Measurements from ENCODE around the gene HSPA6. TPM values are rescaled to one million over a fixed set of nuclear protein-coding genes. Genes with fewer than 3 reads are reported as not detected.

HSPA6 gene
- total and polyA plus RNA-seq, 12 donors: 0.13 to 5.6 (median 0.67) TPM

- no peak for TF ChIP-seq CTCF (IDR thresholded peaks at IDR 0.05)
- 86 to 89% methylated on average over 1 of the region's 1 CpG for WGBS, 2 donors
- Histone ChIP-seq H3K4me1 (peaks cover 0 to 37% (median 0%) of the 10 kb centered on the region in 9 donors), H3K36me3 (no peaks in the 10 kb centered on the region), H3K9me3 (no peaks in the 10 kb centered on the region), H3K27me3 (peaks cover 0 to 60% (median 25%) of the 10 kb centered on the region in 7 donors), H3K4me3 (no peak overlapping the region), H3K27ac (peak overlapping the region in 1 of 10 donors; percentile 82)
- intact Hi-C loops (cut with DNase I): no loop called here
- DNase-seq: no peak
- ATAC-seq: no peak
Observed at GRCh38 chr1:161501234-161501633, 23.1 kb upstream of the HSPA6 start.

GRCh38 chr1:161502181-161502580 is 22.2 kb upstream of the HSPA6 start:
- peaks cover 0 to 37% (median 0%) of the 10 kb centered on the region in 9 donors for H3K4me1 ChIP-seq
- ATAC-seq (no peak), DNase-seq (no peak)
- H3K27me3 ChIP-seq: peaks cover 0 to 54% (median 24%) of the 10 kb centered on the region in 7 donors
- no peak overlapping the region for H3K27ac ChIP-seq
- no peaks in the 10 kb centered on the region for H3K9me3 ChIP-seq
- intact Hi-C loops (cut with DNase I): no loop called here
- TF ChIP-seq CTCF (IDR thresholded peaks at IDR 0.05): no peak
- 74 to 75% methylated on average over 4 of the region's 4 CpGs for WGBS, 2 donors
- peaks cover 0 to 2% (median 0%) of the 10 kb centered on the region in 9 donors for H3K36me3 ChIP-seq
- H3K4me3 ChIP-seq: no peak overlapping the region

GRCh38 chr1:161502641-161503393 is 21.5 kb upstream of the HSPA6 start:
- Histone ChIP-seq H3K4me3 (no peak overlapping the region), H3K4me1 (peaks cover 0 to 37% (median 0%) of the 10 kb centered on the region in 9 donors), H3K27me3 (peaks cover 0 to 56% (median 22%) of the 10 kb centered on the region in 7 donors), H3K36me3 (peaks cover 0 to 9% (median 0%) of the 10 kb centered on the region in 9 donors), H3K9me3 (no peaks in the 10 kb centered on the region), H3K27ac (no peak overlapping the region)
- DNase-seq (no peak), ATAC-seq (no peak)
- intact Hi-C loops (cut with DNase I): no loop called here
- 92 to 98% methylated on average over 1 of the region's 1 CpG for whole genome bisulfite sequencing, 2 donors
- no peak for TF ChIP-seq CTCF (IDR thresholded peaks at IDR 0.05)

GRCh38 chr1:161503394-161503748 is 21.0 kb upstream of the HSPA6 start:
- H3K27me3 ChIP-seq: peaks cover 0 to 60% (median 22%) of the 10 kb centered on the region in 7 donors

More at GRCh38 chr1:161503394-161503748, 21.0 kb upstream of the HSPA6 start:
- DNase-seq: no peak
- TF ChIP-seq CTCF (IDR thresholded peaks at IDR 0.05): no peak
- intact Hi-C loops (cut with DNase I): no loop called here
- H3K36me3 ChIP-seq: peaks cover 0 to 10% (median 0%) of the 10 kb centered on the region in 9 donors
- no peak for ATAC-seq
- no peaks in the 10 kb centered on the region for H3K9me3 ChIP-seq
- H3K4me1 ChIP-seq: peaks cover 0 to 40% (median 0%) of the 10 kb centered on the region in 9 donors
- H3K27ac ChIP-seq: no peak overlapping the region
- no peak overlapping the region for H3K4me3 ChIP-seq
